SIG-M5 (cell line): ENCODE data around the gene RPL36.
"Not testable (repeated sequence)": the region's sequence is repeated elsewhere in the genome, so short reads cannot be mapped to it uniquely, and the experiment has no call there.

Experiments
- DNase-seq: peaks from one replicate; lab custom pipeline; 2025; lab: John Stamatoyannopoulos, UW

RPL36 gene

GRCh38 chr19:5674714-5675113, 15.4 kb upstream of the RPL36 start:
- DNase-seq = no peak

GRCh38 chr19:5676105-5676771, 13.9 kb upstream of the RPL36 start:
- DNase-seq = no peak

GRCh38 chr19:5676772-5677105, 13.4 kb upstream of the RPL36 start:
- no peak for DNase-seq

GRCh38 chr19:5677136-5677535, 13.0 kb upstream of the RPL36 start:
- DNase-seq = no peak

GRCh38 chr19:5677580-5677979, 12.5 kb upstream of the RPL36 start:
- DNase-seq = no peak

GRCh38 chr19:5678071-5678718, 11.9 kb upstream of the RPL36 start:
- DNase-seq = no peak

GRCh38 chr19:5679289-5680083, 10.6 kb upstream of the RPL36 start:
- no peak for DNase-seq

GRCh38 chr19:5680084-5680436, 10.0 kb upstream of the RPL36 start:
- no peak for DNase-seq

- peak; percentile 92 for DNase-seq
These were observed 9.4 kb upstream of the RPL36 start, which contains the start of the genes HSD11B1L and MICOS13 for GRCh38 chr19:5680437-5681368. HSD11B1L (plus strand) TSS chr19:5681027; CDS start chr19:5684833, 3,806 bp downstream. MICOS13 (minus strand) TSS chr19:5680516; CDS start chr19:5680486, 30 bp downstream.

- DNase-seq = no peak
These were observed 8.5 kb upstream of the RPL36 start for GRCh38 chr19:5681391-5682106.

- DNase-seq = no peak
These were observed 8.0 kb upstream of the RPL36 start for GRCh38 chr19:5682107-5682482.

GRCh38 chr19:5683177-5683886, 6.8 kb upstream of the RPL36 start:
- DNase-seq = no peak

- no peak for DNase-seq
These were observed 5.2 kb upstream of the RPL36 start for GRCh38 chr19:5684694-5685430.

GRCh38 chr19:5686326-5686646, 3.8 kb upstream of the RPL36 start:
- no peak for DNase-seq

- no peak for DNase-seq
These were observed 3.3 kb upstream of the RPL36 start for GRCh38 chr19:5686647-5687359.

GRCh38 chr19:5687360-5688198, 2.5 kb upstream of the RPL36 start:
- no peak for DNase-seq

- DNase-seq = not testable (repeated sequence)
These were observed 1.7 kb upstream of the RPL36 start for GRCh38 chr19:5688262-5688881.
